ENCODE results near the gene FOLR2. TPM values are rescaled to one million over a fixed set of nuclear protein-coding genes. Genes with fewer than 3 reads are reported as not detected.

The FOLR2 gene
- polyA plus RNA-seq, 3 donors = 54.7 to 63.8 (median 62.6) TPM

- no peak overlapping the region for H3K4me3 Mint-ChIP-seq
- peaks cover 76 to 83% of the 10 kb centered on the region in 2 donors for H3K36me3 ChIP-seq (replicated peaks in 1 of 2; ENCODE audit: control insufficient read depth in 1 of 2, insufficient read depth in 2 of 2, low read length in 2 of 2)
These were observed 18.9 kb downstream of the FOLR2 start for GRCh38 chr11:72235351-72236057.

More at GRCh38 chr11:72235351-72236057, 18.9 kb downstream of the FOLR2 start:
- H3K27ac ChIP-seq (ENCODE audit: low read depth in 1 of 2, low read length in 2 of 2) = no peak overlapping the region
- H3K79me2 ChIP-seq (ENCODE audit: insufficient read depth, low read length) = no peaks in the 10 kb centered on the region
- no peak overlapping the region for H2AFZ ChIP-seq (ENCODE audit: insufficient read depth, low read depth, low read length, poor library complexity, severe bottlenecking)
- H3K4me3 ChIP-seq (replicated peaks in 1 of 3; ENCODE audit: low read depth in 2 of 3, low read length in 3 of 3) = no peak overlapping the region
- Mint-ChIP-seq H3K27me3 (ENCODE audit: low read depth in 3 of 3) (peaks cover 20 to 26% (median 22%) of the 10 kb centered on the region in 3 donors), H3K9me3 (peaks cover 0 to 10% (median 2%) of the 10 kb centered on the region in 7 donors), H3K4me1 (peaks cover 37% of the 10 kb centered on the region), H3K36me3 (peaks cover 79 to 87% of the 10 kb centered on the region in 2 donors), H3K27ac (peak overlapping the region in 3 of 7 donors; percentile 8 to 50 (median 35))
- peaks cover 5 to 20% of the 10 kb centered on the region in 2 donors for H3K27me3 ChIP-seq (ENCODE audit: control insufficient read depth in 2 of 2, insufficient read depth in 2 of 2, low read length in 2 of 2)
- intact Hi-C loops (cut with micrococcal nuclease) = no loop called here
- H3K9me3 ChIP-seq (replicated peaks in 1 of 2; ENCODE audit: control insufficient read depth in 1 of 2, insufficient read depth in 1 of 2, low read length in 2 of 2) = no peaks in the 10 kb centered on the region
- H3K4me2 ChIP-seq (replicated peaks; ENCODE audit: extremely low read depth, low read length, poor library complexity, severe bottlenecking) = no peak overlapping the region
- peaks cover 20 to 25% of the 10 kb centered on the region in 2 donors for H3K4me1 ChIP-seq (ENCODE audit: control insufficient read depth in 1 of 2, insufficient read depth in 2 of 2, low read length in 2 of 2)
- peaks cover 95% of the 10 kb centered on the region for H4K20me1 ChIP-seq (ENCODE audit: insufficient read depth, low read length)
- DNase-seq = no peak
- TF ChIP-seq CTCF (IDR thresholded peaks at IDR 0.05) = no peak
- H3K9ac ChIP-seq (ENCODE audit: insufficient read depth, low read length, poor library complexity, severe bottlenecking) = no peak overlapping the region
- WGBS (ENCODE audit: insufficient coverage) = 100% methylated on average over 5 of the region's 17 CpGs

Data from CD14-positive monocyte (primary cell).